Middle frontal gyrus (tissue), 1 donor: Measurements from ENCODE around the gene PGAM1.
"Not testable (repeated sequence)": the region's sequence is repeated elsewhere in the genome, so short reads cannot be mapped to it uniquely, and the experiment has no call there.

ENCODE experiments used
- DNase-seq: peaks from one replicate; pipeline ENCODE4 v3.0.0-alpha.2; 2015; ENCODE audit warnings: low spot score; ENCODE audit errors: extremely low spot score

Gene PGAM1

GRCh38 chr10:97456034-97456685 is 30.2 kb downstream of the PGAM1 start:
- DNase-seq = no peak

GRCh38 chr10:97456686-97457065 is 30.7 kb downstream of the PGAM1 start:
- DNase-seq = no peak

- DNase-seq = no peak
Observed at GRCh38 chr10:97459111-97459510, 33.1 kb downstream of the PGAM1 start.

GRCh38 chr10:97459933-97460332 is 33.9 kb downstream of the PGAM1 start:
- DNase-seq = no peak

- no peak for DNase-seq
Observed at GRCh38 chr10:97462309-97462708, 36.3 kb downstream of the PGAM1 start.

- no peak for DNase-seq
Observed at GRCh38 chr10:97463363-97464132, 37.6 kb downstream of the PGAM1 start.

GRCh38 chr10:97464226-97464625 is 38.2 kb downstream of the PGAM1 start:
- DNase-seq = no peak

GRCh38 chr10:97465982-97466381 is 40.0 kb downstream of the PGAM1 start:
- no peak for DNase-seq

- DNase-seq = no peak
Observed at GRCh38 chr10:97466755-97467154, 40.8 kb downstream of the PGAM1 start.

- no peak for DNase-seq
Observed at GRCh38 chr10:97468162-97468561, 42.2 kb downstream of the PGAM1 start.

- DNase-seq = not testable (repeated sequence)
Observed at GRCh38 chr10:97468781-97469180, 42.8 kb downstream of the PGAM1 start.

- DNase-seq = no peak
Observed at GRCh38 chr10:97474918-97475317, 48.9 kb downstream of the PGAM1 start.

GRCh38 chr10:97475936-97476594 is 50.1 kb downstream of the PGAM1 start:
- DNase-seq = no peak

GRCh38 chr10:97479410-97479809 is 53.4 kb downstream of the PGAM1 start:
- DNase-seq = not testable (repeated sequence)

GRCh38 chr10:97479939-97480338 is 53.9 kb downstream of the PGAM1 start:
- DNase-seq = no peak

- no peak for DNase-seq
Observed at GRCh38 chr10:97481071-97481470, 55.1 kb downstream of the PGAM1 start.

GRCh38 chr10:97482381-97482780 is 56.4 kb downstream of the PGAM1 start:
- DNase-seq = no peak
